Measurements from ENCODE around the gene PPP1R37.

Gene PPP1R37, protein sequence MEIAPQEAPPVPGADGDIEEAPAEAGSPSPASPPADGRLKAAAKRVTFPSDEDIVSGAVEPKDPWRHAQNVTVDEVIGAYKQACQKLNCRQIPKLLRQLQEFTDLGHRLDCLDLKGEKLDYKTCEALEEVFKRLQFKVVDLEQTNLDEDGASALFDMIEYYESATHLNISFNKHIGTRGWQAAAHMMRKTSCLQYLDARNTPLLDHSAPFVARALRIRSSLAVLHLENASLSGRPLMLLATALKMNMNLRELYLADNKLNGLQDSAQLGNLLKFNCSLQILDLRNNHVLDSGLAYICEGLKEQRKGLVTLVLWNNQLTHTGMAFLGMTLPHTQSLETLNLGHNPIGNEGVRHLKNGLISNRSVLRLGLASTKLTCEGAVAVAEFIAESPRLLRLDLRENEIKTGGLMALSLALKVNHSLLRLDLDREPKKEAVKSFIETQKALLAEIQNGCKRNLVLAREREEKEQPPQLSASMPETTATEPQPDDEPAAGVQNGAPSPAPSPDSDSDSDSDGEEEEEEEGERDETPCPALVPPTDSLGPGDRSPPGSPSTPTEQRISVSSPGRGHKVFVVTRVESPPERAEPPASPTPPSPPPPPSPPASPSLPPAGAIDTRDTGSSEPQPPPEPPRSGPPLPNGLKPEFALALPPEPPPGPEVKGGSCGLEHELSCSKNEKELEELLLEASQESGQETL

DNA sequence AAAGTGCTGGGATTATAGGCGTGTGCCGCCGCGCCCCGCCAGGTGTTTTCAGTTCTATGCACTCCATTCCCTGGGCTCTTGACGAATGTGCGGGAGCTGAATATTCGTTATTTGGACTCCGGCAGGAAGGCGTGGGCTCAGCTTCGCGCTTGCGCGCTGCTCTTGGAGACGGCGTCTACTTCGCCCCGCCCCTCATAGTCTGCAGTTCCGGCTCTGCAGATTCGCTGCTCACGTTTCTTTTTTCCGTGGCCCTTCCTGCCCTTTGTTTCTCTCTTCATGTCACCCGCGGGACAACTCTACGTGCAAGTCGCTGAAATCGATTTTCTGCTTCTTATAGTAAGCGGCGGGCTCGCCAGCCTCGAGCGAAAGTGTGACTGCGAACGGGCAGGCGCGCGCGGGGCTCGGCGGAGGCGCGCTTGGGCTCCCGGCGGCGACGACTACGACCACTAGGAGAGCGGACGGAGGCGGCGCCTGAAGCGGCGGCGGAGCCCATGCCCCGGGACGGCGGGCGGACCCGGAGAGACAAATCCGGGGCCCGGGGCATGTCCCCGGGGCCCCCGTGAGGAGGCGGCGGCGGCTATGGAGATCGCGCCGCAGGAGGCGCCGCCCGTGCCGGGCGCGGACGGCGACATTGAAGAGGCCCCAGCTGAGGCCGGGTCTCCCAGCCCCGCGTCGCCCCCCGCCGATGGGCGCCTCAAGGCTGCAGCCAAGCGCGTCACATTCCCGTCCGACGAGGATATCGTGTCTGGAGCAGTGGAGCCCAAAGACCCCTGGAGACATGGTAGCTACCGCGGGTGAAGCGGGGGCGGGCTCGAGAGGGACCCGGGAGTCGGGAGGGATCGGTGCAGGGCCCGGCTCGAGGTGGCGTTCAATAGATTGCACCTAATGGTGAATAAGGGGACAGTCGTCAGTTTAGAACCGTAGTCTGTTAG lies at the start of gene PPP1R37:
TSS of gene PPP1R37 (plus strand) at position 433 of the 932 bp plus-strand sequence. CDS start at position 580, 147 bp downstream.
- DNase-seq (ENCODE audit: low read depth in 2 of 2), result peak; percentile 87 to 89

DNA sequence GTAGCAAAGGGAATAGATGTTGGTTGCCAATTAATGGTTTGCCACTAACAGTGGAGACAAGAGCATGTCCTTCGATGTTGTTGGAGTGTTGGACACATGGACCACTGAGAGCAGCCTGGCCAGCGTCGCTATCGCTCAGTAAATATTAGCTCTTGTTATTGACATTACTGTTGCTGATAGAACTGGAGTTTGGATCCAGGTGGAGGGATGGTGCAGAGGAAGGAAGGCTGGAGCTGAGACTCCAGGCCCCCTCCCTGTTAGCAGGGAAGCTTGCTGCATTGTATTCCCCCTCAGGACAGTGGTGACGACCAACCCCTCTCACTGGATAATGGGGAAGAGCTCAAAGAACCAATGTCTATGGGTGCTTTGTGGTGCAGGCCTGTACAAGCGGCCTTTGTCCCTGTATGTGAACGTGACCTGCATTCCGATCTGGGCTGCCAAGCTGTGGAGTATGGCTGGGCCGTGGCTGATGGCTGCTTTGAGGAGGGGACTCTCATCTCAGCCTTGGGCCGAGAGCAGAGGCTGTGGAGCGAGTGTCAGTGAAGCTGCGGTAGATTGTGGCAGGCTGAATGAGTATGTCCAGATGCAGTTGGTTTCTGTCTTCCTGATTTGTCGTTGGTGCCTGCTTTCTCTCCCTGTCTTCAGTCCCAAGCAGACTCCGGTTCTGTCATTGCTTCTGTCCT lies 47.2 kb upstream of the PPP1R37 start:
- no peak for DNase-seq (ENCODE audit: low read depth in 2 of 2)

DNA sequence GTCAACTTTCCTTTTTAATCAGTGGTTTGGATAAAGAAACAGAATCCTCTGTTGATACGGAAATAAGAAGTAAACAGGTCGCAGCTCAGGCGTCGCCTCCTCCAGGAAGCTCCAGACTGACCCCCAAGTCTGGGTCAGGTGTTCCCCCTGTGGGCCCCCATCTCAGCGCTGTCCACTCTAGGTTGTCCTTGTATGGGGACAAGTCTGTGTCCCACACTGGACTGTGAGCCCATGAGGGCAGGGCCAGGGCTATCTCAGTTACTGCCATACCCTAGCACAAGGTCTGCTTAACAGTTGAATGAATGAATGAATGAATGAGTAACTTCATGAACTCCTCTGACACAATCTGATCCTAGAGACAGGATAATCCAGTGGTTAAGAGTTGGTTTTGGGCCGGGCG lies 46.6 kb upstream of the PPP1R37 start:
- no peak for DNase-seq (ENCODE audit: low read depth in 2 of 2)

DNA sequence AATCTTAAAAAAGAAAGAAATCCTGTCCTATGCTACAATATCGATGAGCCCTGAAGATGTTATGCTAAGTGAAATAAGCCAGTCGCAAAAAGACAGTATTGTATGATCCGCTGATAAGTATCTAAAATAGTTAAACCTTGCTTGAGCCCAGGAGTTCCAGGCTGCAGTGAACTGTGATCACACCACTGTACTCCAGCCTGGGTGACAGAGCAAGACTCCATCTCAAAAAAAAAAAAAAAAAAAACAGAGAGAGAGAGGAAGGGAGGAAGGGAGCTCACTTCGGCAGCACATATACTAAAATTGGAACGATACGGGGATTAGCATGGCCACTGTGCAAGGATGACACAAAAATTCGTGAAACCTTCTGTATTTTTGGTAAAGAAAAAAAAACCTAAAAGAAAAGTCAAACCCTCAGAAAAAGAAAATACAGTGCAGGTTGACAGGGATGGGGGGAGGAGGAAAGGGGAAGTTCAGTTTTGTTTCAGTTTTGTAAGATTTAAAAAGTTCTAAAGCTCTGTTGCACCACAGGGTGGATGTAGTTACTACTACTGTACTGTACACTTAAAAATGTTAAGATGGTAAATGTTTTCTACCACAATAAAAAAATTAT lies 45.7 kb upstream of the PPP1R37 start:
- DNase-seq (ENCODE audit: low read depth in 2 of 2), result no peak

DNA sequence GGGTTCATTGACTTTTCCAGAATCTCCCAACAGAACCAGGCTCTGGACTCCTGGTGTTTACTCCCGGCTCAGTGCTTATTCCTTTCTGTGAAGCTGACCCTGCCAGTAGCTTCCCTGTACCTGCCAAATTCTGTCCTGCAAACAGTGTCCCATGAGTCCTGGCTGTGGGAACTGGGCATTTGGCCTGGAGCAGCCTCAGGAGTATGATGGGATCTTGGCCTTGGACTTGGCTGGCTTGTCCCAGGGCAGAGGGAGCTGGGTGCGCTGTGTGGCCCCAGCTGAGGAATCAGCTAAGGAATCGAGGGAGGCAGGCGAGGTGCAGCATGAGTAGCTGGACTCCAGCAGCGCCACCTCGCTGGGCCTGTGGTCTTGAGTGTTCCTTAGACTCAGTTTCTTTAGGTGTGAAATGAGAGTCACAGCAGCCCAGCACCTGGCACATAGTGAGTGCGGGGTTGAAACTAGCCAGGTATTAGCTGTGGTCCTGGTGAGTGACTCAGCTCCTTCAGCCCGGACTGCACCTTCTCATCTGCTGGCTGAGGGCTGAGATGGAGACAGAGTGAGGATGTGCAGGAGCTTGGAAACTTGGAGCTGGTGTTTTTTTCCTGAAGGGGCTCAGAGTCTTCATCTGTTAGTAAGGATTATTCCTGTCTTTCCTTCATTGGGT lies 43.8 kb upstream of the PPP1R37 start:
- no peak for DNase-seq (ENCODE audit: low read depth in 2 of 2)

DNA sequence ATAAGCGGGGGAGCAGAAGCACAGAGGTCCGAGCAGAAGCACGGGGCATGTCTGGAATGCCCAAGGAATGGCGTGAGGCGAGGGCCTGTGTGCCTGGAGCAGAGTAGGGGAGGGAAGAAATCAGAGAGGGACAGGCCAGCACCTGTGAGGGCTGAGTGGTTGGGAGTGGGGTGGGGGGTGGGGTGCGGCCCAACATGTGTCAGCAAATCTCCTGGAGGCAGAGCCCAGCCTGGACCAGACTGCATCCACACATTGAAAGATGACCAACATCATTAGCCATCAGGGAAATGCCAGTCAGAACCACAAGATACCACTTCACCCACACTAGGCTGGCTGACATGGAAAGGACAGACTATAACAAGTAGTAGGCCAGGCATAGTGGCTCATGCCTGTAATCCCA lies 42.9 kb upstream of the PPP1R37 start:
- DNase-seq (ENCODE audit: low read depth in 2 of 2), result no peak

DNA sequence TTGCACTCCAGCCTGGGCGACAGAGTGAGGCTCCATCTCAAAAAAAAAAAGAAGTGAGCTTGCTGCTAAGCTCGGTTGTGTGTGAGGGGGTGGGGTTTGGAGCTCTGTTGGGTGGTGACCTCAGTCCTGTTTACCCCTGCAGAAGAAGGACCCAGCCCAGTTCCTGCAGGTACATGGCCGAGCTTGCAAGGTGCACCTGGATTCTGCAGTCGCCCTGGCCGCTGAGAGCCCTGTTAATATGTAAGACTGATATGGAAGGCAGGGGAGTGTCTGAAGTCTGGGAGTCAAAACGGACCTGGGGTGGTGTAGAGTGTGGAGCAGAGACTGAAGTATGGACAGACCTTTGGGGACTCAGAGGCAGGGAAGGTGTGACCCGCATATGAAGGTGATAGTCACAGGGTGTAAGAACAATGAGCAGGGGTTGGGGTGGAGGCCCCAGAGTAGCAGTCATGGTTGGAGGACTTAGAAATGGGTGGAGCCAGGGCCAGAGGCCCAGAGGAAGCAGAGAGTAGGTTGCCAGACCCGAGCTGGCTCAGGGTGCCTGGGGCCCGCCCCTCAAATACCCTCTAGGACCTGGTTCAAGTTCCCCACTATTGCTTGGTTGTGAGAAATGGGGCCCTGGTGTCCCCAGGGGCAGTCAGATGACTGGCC lies 40.9 kb upstream of the PPP1R37 start:
- DNase-seq (ENCODE audit: low read depth in 2 of 2), result no peak

DNA sequence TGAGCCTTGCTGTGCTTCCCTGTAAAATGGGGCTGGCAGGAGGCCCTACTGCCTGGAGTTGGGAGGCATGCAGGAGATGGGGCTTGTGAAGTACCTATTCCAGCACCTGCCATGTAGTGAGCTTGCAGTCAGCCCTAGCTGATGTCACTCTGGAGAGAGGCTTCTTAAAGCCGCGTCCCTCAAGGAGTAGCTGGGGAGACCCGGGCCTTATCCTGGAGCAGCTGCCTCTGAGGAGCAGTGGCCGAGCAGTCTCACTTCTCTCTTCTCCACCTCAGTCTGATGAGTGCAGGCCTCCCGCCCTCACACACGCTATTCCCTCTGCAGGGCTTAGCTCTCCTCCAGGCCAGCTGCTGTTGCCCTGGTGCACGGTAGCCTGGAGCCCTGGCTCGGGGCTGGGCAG lies 36.1 kb upstream of the PPP1R37 start:
- no peak for DNase-seq (ENCODE audit: low read depth in 2 of 2)

DNA sequence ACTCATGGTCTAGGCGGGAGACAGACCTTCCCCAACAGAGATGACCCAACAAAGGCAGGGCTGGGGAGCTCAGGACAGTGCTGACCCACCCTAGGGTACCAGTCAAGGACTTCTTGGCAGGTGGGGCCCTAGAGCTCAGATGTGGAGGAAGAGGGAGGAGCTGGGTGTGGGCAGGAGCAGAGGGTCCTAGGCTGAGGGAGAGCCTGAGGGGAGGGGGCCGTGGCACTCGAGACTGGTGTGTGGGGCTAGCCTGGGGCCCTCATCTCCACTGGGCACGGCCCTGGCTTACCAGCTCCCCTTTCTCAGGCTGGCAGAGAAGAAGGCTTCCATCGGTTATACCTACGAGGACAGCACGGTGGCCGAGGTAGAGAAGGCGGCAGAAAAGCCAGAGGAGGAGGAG lies 35.5 kb upstream of the PPP1R37 start:
- no peak for DNase-seq (ENCODE audit: low read depth in 2 of 2)

DNA sequence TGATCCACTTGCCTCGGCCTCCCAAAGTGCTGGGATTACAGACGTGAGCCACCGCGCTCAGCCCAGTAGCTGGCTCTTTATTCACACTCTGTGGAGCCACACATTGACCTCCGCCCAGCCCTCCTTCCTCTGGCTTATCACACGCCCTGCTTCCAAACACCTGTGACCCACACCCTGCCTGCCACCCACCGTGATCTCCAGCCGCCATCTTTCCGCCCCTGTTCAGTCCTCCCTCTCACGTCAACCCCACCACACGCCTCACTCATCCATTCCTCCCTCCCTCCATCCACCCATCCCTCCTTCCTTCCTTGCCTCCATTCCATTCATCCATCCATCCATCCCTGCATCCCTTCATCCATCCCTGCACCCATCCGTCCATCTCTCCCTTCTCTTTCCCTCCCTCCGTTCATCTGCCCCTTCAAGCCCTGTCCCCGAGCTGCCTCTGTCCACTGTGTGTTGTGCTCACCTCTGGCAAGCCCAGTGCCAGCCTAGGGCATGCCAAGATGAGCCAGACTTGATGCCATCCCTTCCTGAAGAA lies 34.3 kb upstream of the PPP1R37 start:
- DNase-seq (ENCODE audit: low read depth in 2 of 2), result no peak

DNA sequence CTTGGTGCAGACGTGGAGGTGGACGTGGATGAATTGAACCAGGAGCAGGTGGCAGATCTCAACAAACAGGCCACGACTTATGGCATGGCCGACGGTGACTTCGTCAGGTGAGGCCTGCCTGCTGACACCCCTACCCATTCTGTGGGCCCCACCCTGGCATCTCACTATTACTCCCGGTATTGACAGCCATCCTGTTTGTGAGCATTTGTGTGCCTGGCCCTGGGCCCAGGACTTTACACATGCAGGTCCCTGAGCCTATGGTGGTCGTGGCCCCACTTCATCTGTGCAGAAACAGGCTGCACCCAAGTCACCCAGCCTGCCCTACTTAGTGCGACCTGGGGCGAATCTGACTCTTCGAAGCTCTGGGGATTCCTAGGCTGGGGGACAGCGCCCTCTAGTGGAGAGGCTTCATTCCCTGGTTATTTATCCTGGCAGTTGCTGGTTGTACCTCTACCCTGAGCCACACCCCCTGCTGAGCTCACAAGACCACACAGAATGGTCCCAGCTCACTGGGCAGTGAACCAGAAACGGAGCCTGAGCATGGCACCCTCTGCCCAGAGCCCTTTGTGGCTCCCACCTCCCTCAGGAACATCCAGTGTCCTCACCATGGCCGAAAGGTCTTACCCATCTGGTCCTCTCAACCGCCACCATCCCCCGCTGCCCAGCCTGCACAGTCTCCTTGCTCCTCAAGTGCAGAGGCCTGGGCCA lies 33.6 kb upstream of the PPP1R37 start:
- peak; percentile 59 to 61 for DNase-seq (ENCODE audit: low read depth in 2 of 2)

DNA sequence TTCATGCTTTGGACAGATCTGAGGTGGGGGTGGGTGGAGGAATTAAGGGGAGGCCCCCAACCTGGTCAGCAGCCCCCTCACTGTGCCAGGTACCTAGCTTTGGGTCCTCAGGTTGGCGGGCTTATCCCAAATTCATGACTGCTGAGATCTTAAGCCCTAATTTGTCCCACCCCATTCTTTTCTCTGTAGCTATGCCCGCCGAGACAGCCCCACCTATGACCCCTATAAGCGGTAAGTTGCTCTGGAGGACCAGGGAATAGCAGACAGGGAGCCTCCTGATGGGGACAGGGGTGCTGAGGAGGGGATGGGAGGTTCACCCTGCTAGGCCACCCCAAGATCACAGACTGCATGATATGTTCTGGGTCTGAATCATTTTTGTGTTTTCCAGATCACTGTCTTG lies 31.0 kb upstream of the PPP1R37 start:
- no peak for DNase-seq (ENCODE audit: low read depth in 2 of 2)

DNA sequence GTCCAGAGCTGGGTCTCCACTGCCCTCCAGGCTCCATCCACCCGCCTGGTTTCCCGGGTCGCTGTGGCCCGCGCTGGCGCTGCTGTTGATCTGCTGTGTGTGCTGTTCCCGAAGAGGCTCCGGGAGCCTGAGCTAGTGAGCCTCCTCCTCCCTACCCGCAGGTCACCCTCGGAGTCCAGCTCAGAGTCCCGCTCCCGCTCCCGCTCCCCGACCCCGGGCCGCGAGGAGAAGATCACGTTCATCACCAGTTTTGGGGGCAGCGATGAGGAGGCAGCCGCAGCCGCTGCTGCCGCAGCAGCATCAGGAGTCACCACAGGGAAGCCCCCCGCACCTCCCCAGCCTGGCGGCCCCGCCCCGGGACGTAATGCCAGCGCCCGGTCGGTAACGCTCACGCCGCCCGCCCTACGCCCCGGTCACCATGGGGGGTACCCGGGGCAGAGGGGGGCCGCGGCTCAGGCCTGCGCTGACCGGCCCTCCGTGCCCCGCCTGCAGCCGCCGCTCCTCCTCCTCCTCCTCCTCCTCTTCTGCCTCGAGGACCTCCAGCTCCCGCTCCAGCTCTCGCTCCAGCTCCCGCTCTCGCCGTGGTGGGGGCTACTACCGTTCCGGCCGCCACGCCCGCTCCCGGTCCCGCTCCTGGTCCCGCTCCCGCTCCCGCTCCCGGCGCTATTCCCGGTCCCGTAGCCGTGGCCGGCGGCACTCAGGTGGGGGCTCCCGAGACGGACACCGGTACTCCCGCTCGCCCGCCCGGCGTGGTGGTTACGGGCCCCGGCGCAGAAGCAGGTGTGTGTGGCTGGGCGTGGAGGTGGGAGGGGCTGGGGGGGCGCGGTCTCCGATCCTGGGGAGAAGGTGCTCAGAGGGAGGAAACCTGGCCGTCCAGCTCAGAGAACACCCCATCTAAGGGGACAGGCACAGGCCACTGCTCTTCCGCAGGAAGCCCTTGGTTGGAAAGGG lies 28.9 kb upstream of the PPP1R37 start:
- DNase-seq (ENCODE audit: low read depth in 2 of 2), result no peak

DNA sequence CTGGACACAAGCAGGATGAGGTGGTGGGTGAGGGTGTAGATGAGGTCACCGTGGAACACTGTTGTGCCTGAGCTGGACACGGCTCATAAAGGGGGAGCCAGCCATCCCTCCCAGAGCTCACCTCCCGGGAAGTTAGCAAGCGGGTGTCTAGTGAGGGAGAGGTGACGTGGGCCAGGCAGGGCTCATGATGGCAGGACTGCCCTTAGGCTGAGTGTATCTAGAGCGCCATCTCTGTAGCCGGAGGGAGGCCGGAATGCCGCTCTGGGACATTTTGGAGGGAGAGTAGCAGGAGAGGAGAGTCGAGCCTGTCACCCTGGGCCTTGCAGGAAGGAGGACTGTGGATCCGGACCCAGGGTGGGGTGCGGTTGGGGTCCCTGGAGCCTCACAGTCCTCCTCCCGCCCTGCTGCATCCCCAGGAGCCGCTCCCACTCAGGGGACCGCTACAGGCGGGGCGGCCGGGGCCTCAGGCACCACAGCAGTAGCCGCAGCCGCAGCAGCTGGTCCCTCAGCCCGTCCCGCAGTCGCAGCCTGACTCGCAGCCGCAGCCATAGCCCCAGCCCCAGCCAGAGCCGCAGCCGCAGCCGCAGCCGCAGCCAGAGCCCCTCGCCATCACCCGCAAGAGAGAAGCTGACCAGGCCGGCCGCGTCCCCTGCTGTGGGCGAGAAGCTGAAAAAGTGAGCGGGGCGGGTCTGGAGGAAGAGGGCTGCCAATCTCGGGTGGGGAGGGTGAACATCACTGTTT lies 25.9 kb upstream of the PPP1R37 start:
- no peak for DNase-seq (ENCODE audit: low read depth in 2 of 2)

DNA sequence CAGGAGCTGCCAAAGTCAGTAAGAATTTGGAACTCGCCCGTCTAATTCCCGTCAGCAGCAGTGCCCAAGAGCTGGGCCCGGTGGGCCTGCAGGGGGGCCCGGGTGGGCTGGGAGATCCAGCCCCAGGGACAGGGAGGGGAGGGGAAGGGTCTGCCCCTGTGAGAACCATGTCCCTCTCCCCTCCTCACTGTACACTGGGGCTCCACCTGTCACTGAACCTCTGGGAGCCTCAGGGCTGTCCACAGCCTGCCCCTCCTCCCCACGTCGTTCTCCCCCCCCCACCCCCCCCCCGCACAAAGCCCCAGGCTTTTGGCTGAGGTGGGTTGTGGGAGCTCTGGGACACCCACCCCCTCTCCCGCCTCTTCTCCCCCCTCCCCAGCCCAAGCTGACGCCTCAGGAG lies 24.9 kb upstream of the PPP1R37 start:
- DNase-seq (ENCODE audit: low read depth in 2 of 2), result no peak

DNA sequence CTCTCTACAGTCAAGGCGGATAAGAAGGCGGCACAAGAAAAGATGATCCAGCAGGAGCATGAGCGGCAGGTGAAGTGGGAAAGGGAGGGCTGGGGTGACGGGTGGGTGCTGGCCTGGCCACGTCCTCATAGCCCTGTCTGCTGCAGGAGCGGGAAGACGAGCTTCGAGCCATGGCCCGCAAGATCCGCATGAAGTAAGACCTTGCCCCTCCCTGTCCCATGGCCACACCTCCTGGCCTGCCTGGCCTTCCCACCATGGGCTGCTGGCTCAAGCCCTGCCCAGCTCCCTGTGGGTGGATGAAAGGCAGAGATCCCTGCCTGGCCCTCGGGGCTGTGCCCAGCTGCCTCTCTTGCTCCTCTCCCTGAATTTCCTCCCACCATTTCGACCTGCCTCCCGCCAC lies 23.9 kb upstream of the PPP1R37 start:
- no peak for DNase-seq (ENCODE audit: low read depth in 2 of 2)

DNA sequence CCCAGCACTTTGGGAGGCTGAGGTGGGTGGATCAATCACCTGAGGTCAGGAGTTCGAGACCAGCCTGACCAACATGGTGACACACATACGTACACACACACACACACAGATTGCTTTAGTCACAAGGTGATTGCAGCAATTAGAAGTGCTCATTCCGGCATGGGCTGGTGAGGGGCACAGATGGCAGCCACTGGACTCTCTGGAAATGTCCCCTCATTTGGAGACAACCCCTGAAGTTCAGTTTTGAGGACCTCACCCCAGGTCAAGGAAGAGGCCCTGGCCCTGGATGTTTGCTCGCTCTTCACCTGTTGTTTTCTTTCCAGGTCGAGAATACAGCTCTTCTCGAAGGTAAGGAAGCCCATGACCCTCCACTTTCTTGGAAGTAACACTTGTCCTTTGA lies 22.8 kb upstream of the PPP1R37 start:
- DNase-seq (ENCODE audit: low read depth in 2 of 2), result no peak
